ENCODE results near the gene MICU1.

- no peak for TF ChIP-seq EP300 (IDR thresholded peaks at IDR 0.05)
- no peak for TF ChIP-seq POLR2A (IDR thresholded peaks at IDR 0.05)
Measured at GRCh38 chr10:72630144-72630543, 4.3 kb upstream of the MICU1 start.

Measured in ovary (tissue), 1 donor.